GM12873 (cell line): ENCODE measurements around the gene SIDT2.

Experiments used
- CTCF ChIP-seq: IDR thresholded peaks from 2 replicates; pipeline ENCODE4 v1.5.1; 2012; ENCODE audit warnings: low read depth, mild to moderate bottlenecking, moderate library complexity, low read length, control low read depth; ENCODE audit not compliant: insufficient read depth; ENCODE audit errors: missing control alignments

The SIDT2 gene

GRCh38 chr11:117239295-117239694, 60.8 kb downstream of the SIDT2 start:
- no peak for TF ChIP-seq CTCF
